Keratinocyte (primary cell): ENCODE results near the gene SLC38A1. TPM values are rescaled to one million over a fixed set of nuclear protein-coding genes. Genes with fewer than 3 reads are reported as not detected.

Experiments
- DNase-seq: peaks from one replicate; pipeline ENCODE4 v3.0.0-alpha.2; 2011; ENCODE audit warnings: low read depth, missing footprints, low spot score
- FAIRE-seq: peaks from 2 replicates; lab custom pipeline; 2011; peaks lifted over from hg19 to GRCh38; lab: Jason Lieb, UNC
- H2AFZ ChIP-seq: 2 replicates; pipeline ENCODE4 v1.6.0; 2012; ENCODE audit warnings: low read length, control low read depth, inconsistent platforms; ENCODE audit not compliant: control insufficient read depth
- H3K27ac ChIP-seq: 2 replicates; pipeline ENCODE4 v1.5.1; 2011; ENCODE audit warnings: low read length; ENCODE audit not compliant: control insufficient read depth, insufficient read depth
- H3K27me3 ChIP-seq: 3 replicates; pipeline ENCODE4 v1.6.0; 2011; ENCODE audit warnings: low read length; ENCODE audit not compliant: control insufficient read depth, insufficient read depth; ENCODE audit errors: extremely low read depth
- H3K36me3 ChIP-seq, 2 experiments: 2 replicates in 1 of 2; 3 replicates in 1 of 2; pipeline ENCODE4 v1.5.1; 2011; ENCODE audit warnings: low read length in 2 of 2, mild to moderate bottlenecking in 1 of 2; ENCODE audit not compliant: control insufficient read depth in 2 of 2, insufficient read depth in 2 of 2; ENCODE audit errors: extremely low read depth in 1 of 2
- H3K4me1 ChIP-seq: 3 replicates; pipeline ENCODE4 v1.5.1; 2011; ENCODE audit warnings: low read length; ENCODE audit not compliant: control insufficient read depth, insufficient read depth; ENCODE audit errors: extremely low read depth
- H3K4me2 ChIP-seq: 3 replicates; pipeline ENCODE4 v1.6.0; 2011; ENCODE audit warnings: low read depth, low read length; ENCODE audit not compliant: control insufficient read depth, insufficient read depth; ENCODE audit errors: extremely low read depth
- H3K4me3 ChIP-seq, 3 experiments: fragments of 200-600 bp in 1 of 3; sonication (generic) in 1 of 3; 2 replicates in 2 of 3; 3 replicates in 1 of 3; pipeline ENCODE4 v1.5.1; 2011 to 2016; ENCODE audit warnings: low read length in 3 of 3, mild to moderate bottlenecking in 3 of 3, control low read depth in 2 of 3, inconsistent platforms in 1 of 3, low read depth in 1 of 3, mixed read lengths in 1 of 3, mixed run types in 1 of 3, moderate library complexity in 1 of 3; ENCODE audit not compliant: control insufficient read depth in 2 of 3, insufficient read depth in 2 of 3; ENCODE audit errors: extremely low read depth in 1 of 3
- H3K79me2 ChIP-seq: 2 replicates; pipeline ENCODE4 v1.6.0; 2012; ENCODE audit warnings: low read length; ENCODE audit not compliant: control insufficient read depth, insufficient read depth
- H3K9ac ChIP-seq: 3 replicates; pipeline ENCODE4 v1.6.0; 2011; ENCODE audit warnings: low read length; ENCODE audit not compliant: control insufficient read depth, insufficient read depth; ENCODE audit errors: extremely low read depth
- H3K9me1 ChIP-seq: 3 replicates; pipeline ENCODE4 v1.6.0; 2011; ENCODE audit warnings: low read length; ENCODE audit not compliant: control insufficient read depth, insufficient read depth; ENCODE audit errors: extremely low read depth
- H3K9me3 ChIP-seq: 2 replicates; pipeline ENCODE4 v1.5.1; 2012; ENCODE audit warnings: low read depth, low read length; ENCODE audit not compliant: control insufficient read depth
- H4K20me1 ChIP-seq: 3 replicates; pipeline ENCODE4 v1.6.0; 2011; ENCODE audit warnings: low read length; ENCODE audit not compliant: control insufficient read depth, insufficient read depth; ENCODE audit errors: extremely low read depth
- EZH2 ChIP-seq: IDR thresholded peaks from one replicate; pipeline ENCODE4 v1.6.1; 2012; ENCODE audit warnings: inconsistent platforms, mild to moderate bottlenecking, low read length, moderate library complexity
- dilution Hi-C: fragments of 300-500 bp; cut with MboI; formaldehyde crosslinking; loops from one replicate; pipeline ENCODE4 v1.7.0; 2020; ENCODE audit warnings: low sequenced_read_pairs; ENCODE audit not compliant: extremely low pct_ligation_motif_present
- polyA plus RNA-seq, 5 experiments: library from polyadenylated mRNA; depleted of rRNA in 3 of 5; stranded (reverse) in 3 of 5; stranded (forward) in 1 of 5; unstranded in 1 of 5; fragments of >200 nt; gene quantifications; 1 replicate in 1 of 5; 2 replicates in 3 of 5; 3 replicates in 1 of 5; pipeline versions ENCODE4 v1.2.1 to v1.2.3, GENCODE V29; 2011 to 2012; ENCODE audit warnings: missing spikeins in 2 of 5, low read depth in 1 of 5, low replicate concordance in 1 of 5
- TF ChIP-seq, protein P1 (sequence below), 3 experiments: IDR thresholded peaks in 1 of 3; conservative IDR thresholded peaks in 1 of 3; optimal IDR thresholded peaks in 1 of 3; 2 replicates in 2 of 3; 3 replicates in 1 of 3; pipeline versions ENCODE3 to v1.5.1; 2011; ENCODE audit warnings: low read length in 3 of 3, mild to moderate bottlenecking in 3 of 3, moderate library complexity in 2 of 3, control low read depth in 1 of 3, inconsistent platforms in 1 of 3; ENCODE audit not compliant: insufficient read depth in 2 of 3; ENCODE audit errors: extremely low read depth in 1 of 3

The SLC38A1 gene
- polyA plus RNA-seq, 1 donor (not counting 4 experiments of a cell fraction or from before 2014, with no cell fraction given): 134 TPM

DNA sequence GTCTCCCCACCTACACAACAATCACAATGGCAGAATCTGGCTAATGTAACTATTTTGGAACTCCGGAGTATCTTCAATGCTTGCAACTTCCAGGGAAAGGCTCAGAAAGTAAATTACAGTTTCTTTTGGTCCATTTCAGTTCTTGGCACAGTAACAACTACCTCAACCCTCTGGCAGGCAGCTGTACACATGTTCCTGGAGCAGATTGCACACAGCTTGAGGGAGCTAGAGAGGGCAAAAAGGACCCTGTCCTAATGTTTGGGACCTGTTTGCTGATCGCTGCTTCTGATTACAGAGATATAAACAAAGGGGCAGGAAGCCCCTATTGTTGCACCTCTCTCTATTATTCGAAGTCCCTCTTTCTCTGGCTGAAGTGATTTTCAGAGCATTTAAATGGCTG is 35.2 kb upstream of the SLC38A1 start:
- H3K9me3 ChIP-seq: no peaks in the 10 kb centered on the region
- no peaks in the 10 kb centered on the region for H3K9me1 ChIP-seq
- DNase-seq: no peak
- H3K27me3 ChIP-seq: no peaks in the 10 kb centered on the region
- H3K4me2 ChIP-seq: no peak overlapping the region
- TF ChIP-seq, protein P1, sequence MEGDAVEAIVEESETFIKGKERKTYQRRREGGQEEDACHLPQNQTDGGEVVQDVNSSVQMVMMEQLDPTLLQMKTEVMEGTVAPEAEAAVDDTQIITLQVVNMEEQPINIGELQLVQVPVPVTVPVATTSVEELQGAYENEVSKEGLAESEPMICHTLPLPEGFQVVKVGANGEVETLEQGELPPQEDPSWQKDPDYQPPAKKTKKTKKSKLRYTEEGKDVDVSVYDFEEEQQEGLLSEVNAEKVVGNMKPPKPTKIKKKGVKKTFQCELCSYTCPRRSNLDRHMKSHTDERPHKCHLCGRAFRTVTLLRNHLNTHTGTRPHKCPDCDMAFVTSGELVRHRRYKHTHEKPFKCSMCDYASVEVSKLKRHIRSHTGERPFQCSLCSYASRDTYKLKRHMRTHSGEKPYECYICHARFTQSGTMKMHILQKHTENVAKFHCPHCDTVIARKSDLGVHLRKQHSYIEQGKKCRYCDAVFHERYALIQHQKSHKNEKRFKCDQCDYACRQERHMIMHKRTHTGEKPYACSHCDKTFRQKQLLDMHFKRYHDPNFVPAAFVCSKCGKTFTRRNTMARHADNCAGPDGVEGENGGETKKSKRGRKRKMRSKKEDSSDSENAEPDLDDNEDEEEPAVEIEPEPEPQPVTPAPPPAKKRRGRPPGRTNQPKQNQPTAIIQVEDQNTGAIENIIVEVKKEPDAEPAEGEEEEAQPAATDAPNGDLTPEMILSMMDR (optimal IDR thresholded peaks at IDR 0.05 in 1 of 3, IDR thresholded peaks at IDR 0.05 in 1 of 3, conservative IDR thresholded peaks at IDR 0.05 in 1 of 3; ENCODE audit: extremely low read depth in 1 of 3, insufficient read depth in 2 of 3, low read length in 3 of 3): no peak
- no peak for TF ChIP-seq EZH2
- H3K4me3 ChIP-seq: no peak overlapping the region
- H3K27ac ChIP-seq: no peak overlapping the region
- no peak overlapping the region for H2AFZ ChIP-seq
- H3K79me2 ChIP-seq: no peaks in the 10 kb centered on the region
- no peaks in the 10 kb centered on the region for H4K20me1 ChIP-seq
- no peak for FAIRE-seq
- dilution Hi-C loops: no loop called here
- H3K4me1 ChIP-seq: peaks cover 2% of the 10 kb centered on the region
- no peak overlapping the region for H3K9ac ChIP-seq
- no peaks in the 10 kb centered on the region for H3K36me3 ChIP-seq

- dilution Hi-C loops: no loop called here
- FAIRE-seq (peak; percentile 32), DNase-seq (peak; percentile 41)
- no peak for TF ChIP-seq EZH2
- TF ChIP-seq, protein P1 (optimal IDR thresholded peaks at IDR 0.05 in 1 of 3, IDR thresholded peaks at IDR 0.05 in 1 of 3, conservative IDR thresholded peaks at IDR 0.05 in 1 of 3; ENCODE audit: extremely low read depth in 1 of 3, insufficient read depth in 2 of 3, low read length in 3 of 3): peak; percentile 58 to 66 (median 59)
- Histone ChIP-seq H2AFZ (no peak overlapping the region), H3K9me1 (no peaks in the 10 kb centered on the region), H3K9me3 (no peaks in the 10 kb centered on the region), H3K27me3 (no peaks in the 10 kb centered on the region), H4K20me1 (no peaks in the 10 kb centered on the region), H3K4me1 (peaks cover 2% of the 10 kb centered on the region), H3K9ac (no peak overlapping the region), H3K27ac (no peak overlapping the region), H3K4me3 (no peak overlapping the region), H3K79me2 (no peaks in the 10 kb centered on the region), H3K36me3 (no peaks in the 10 kb centered on the region), H3K4me2 (no peak overlapping the region)
Observed at GRCh38 chr12:46303039-46303666, 34.3 kb upstream of the SLC38A1 start.
